Right atrium auricular region (tissue), 2 donors: ENCODE data around the gene RDH13. TPM values are rescaled to one million over a fixed set of nuclear protein-coding genes. Genes with fewer than 3 reads are reported as not detected.

Experiments used
- DNase-seq: peaks from one replicate; pipeline ENCODE4 v3.0.0-alpha.2; 2019; ENCODE audit warnings: low spot score
- H3K27ac ChIP-seq, 2 donors: fragments of 200-600 bp; sonication (generic); 1 replicate in 1 of 2; 2 replicates in 1 of 2; pipeline ENCODE4 v1.5.1; 2016 to 2019
- H3K27me3 ChIP-seq, 2 donors: fragments of 200-600 bp; sonication (generic); one replicate each; pipeline versions ENCODE4 v1.5.1 to v1.6.0; 2017 to 2019
- H3K36me3 ChIP-seq: fragments of 200-600 bp; sonication (generic); one replicate; pipeline ENCODE4 v1.5.1; 2016
- H3K4me1 ChIP-seq, 2 donors: fragments of 200-600 bp; sonication (generic); one replicate each; pipeline versions ENCODE4 v1.5.1 to v1.6.0; 2017 to 2019
- H3K4me3 ChIP-seq, 2 donors: fragments of 200-600 bp; sonication (generic); 1 replicate in 1 of 2; 2 replicates in 1 of 2; pipeline ENCODE4 v1.5.1; 2017 to 2019; ENCODE audit warnings: mild to moderate bottlenecking in 1 of 2, moderate library complexity in 1 of 2
- H3K9me3 ChIP-seq, 2 donors: fragments of 200-600 bp; sonication (generic); one replicate each; pipeline ENCODE4 v1.5.1; 2019
- CTCF ChIP-seq, 2 donors: fragments of 200-600 bp; sonication (generic); IDR thresholded peaks; one replicate each; pipeline ENCODE4 v1.5.1; 2019; ENCODE audit warnings: antibody characterized with exemption in 2 of 2
- total RNA-seq, 2 donors: library from RNA; depleted of rRNA; stranded (reverse); fragments of >200 nt; gene quantifications; one replicate each; pipeline ENCODE4 v1.1.0, GENCODE V29; 2016

Gene RDH13
- total RNA-seq, 2 donors from 2014 or later: 26.5 to 28.1 TPM

- Histone ChIP-seq H3K9me3 (no peaks in the 10 kb centered on the region), H3K36me3 (peaks cover 72% of the 10 kb centered on the region), H3K4me1 (peaks cover 0 to 10% of the 10 kb centered on the region in 2 donors), H3K27me3 (no peaks in the 10 kb centered on the region), H3K4me3 (no peak overlapping the region), H3K27ac (no peak overlapping the region)
- DNase-seq: no peak
- no peak for TF ChIP-seq CTCF (IDR thresholded peaks at IDR 0.05)
Observed at GRCh38 chr19:55094456-55095259, 31.7 kb upstream of the RDH13 start.

GRCh38 chr19:55092423-55093318, 29.7 kb upstream of the RDH13 start:
- Histone ChIP-seq H3K36me3 (peaks cover 53% of the 10 kb centered on the region), H3K27ac (no peak overlapping the region)
- no peak for TF ChIP-seq CTCF (IDR thresholded peaks at IDR 0.05)

GRCh38 chr19:55091955-55092354, 29.0 kb upstream of the RDH13 start:
- Histone ChIP-seq H3K4me3 (no peak overlapping the region), H3K9me3 (no peaks in the 10 kb centered on the region), H3K4me1 (peaks cover 0 to 16% of the 10 kb centered on the region in 2 donors), H3K27ac (no peak overlapping the region), H3K27me3 (no peaks in the 10 kb centered on the region), H3K36me3 (peaks cover 53% of the 10 kb centered on the region)
- no peak for DNase-seq
- TF ChIP-seq CTCF (IDR thresholded peaks at IDR 0.05): no peak

More at GRCh38 chr19:55092423-55093318, 29.7 kb upstream of the RDH13 start:
- Histone ChIP-seq H3K4me1 (peaks cover 0 to 9% of the 10 kb centered on the region in 2 donors), H3K27me3 (no peaks in the 10 kb centered on the region), H3K4me3 (no peak overlapping the region), H3K9me3 (no peaks in the 10 kb centered on the region)
- no peak for DNase-seq

GRCh38 chr19:55091126-55091910, 28.4 kb upstream of the RDH13 start:
- H3K27me3 ChIP-seq: no peaks in the 10 kb centered on the region
- H3K36me3 ChIP-seq: peaks cover 53% of the 10 kb centered on the region
- no peak for TF ChIP-seq CTCF (IDR thresholded peaks at IDR 0.05)
- DNase-seq: no peak
- no peak overlapping the region for H3K4me3 ChIP-seq
- H3K9me3 ChIP-seq: no peaks in the 10 kb centered on the region
- H3K4me1 ChIP-seq: peaks cover 0 to 23% of the 10 kb centered on the region in 2 donors
- H3K27ac ChIP-seq: no peak overlapping the region

GRCh38 chr19:55090564-55090963, 27.6 kb upstream of the RDH13 start:
- Histone ChIP-seq H3K9me3 (no peaks in the 10 kb centered on the region), H3K4me1 (peaks cover 0 to 27% of the 10 kb centered on the region in 2 donors), H3K27me3 (peaks cover 0 to 3% of the 10 kb centered on the region in 2 donors), H3K4me3 (no peak overlapping the region), H3K36me3 (peaks cover 45% of the 10 kb centered on the region), H3K27ac (no peak overlapping the region)
- no peak for DNase-seq
- no peak for TF ChIP-seq CTCF (IDR thresholded peaks at IDR 0.05)
